Ascending aorta (tissue), 2 donors: ENCODE results near the gene CDH19. TPM values are rescaled to one million over a fixed set of nuclear protein-coding genes. Genes with fewer than 3 reads are reported as not detected.

ENCODE experiments used
- DNase-seq, 2 donors: peaks; one replicate each; pipeline ENCODE4 v3.0.0-alpha.2; 2019; ENCODE audit warnings: low spot score in 2 of 2
- H3K27ac ChIP-seq, 2 donors: fragments of 200-600 bp; sonication (generic); one replicate each; pipeline ENCODE4 v1.5.1; 2016 to 2017; ENCODE audit warnings: mild to moderate bottlenecking in 1 of 2
- H3K27me3 ChIP-seq: fragments of 200-600 bp; sonication (generic); one replicate; pipeline ENCODE4 v1.5.1; 2017
- H3K36me3 ChIP-seq, 2 donors: fragments of 200-600 bp; sonication (generic); one replicate each; pipeline ENCODE4 v1.5.1; 2016
- H3K4me1 ChIP-seq, 2 donors: fragments of 200-600 bp; sonication (generic); one replicate each; pipeline ENCODE4 v1.5.1; 2016 to 2017; ENCODE audit warnings: mild to moderate bottlenecking in 1 of 2
- H3K4me3 ChIP-seq, 2 donors: fragments of 200-600 bp; sonication (generic); one replicate each; pipeline ENCODE4 v1.5.1; 2016 to 2017; ENCODE audit warnings: mild to moderate bottlenecking in 1 of 2
- H3K9me3 ChIP-seq, 2 donors: fragments of 200-600 bp; sonication (generic); one replicate each; pipeline ENCODE4 v1.5.1; 2016
- intact Hi-C: fragments of 100-400 bp; cut with DNase I; formaldehyde crosslinking; loops from one replicate; pipeline ENCODE4 v1.15.1; 2023
- total RNA-seq: library from RNA; depleted of rRNA; stranded (reverse); fragments of >200 nt; gene quantifications from one replicate; pipeline ENCODE4 v1.1.0, GENCODE V29; 2016
- TF ChIP-seq, protein P1 (sequence below), 3 experiments: fragments of 200-600 bp in 2 of 3; fragments of 450-650 bp in 1 of 3; sonication (generic) in 2 of 3; IDR thresholded peaks; one replicate each; pipeline ENCODE4 v1.5.1; 2016 to 2019; ENCODE audit warnings: antibody characterized with exemption in 3 of 3, mild to moderate bottlenecking in 1 of 3, moderate library complexity in 1 of 3

The CDH19 gene, protein sequence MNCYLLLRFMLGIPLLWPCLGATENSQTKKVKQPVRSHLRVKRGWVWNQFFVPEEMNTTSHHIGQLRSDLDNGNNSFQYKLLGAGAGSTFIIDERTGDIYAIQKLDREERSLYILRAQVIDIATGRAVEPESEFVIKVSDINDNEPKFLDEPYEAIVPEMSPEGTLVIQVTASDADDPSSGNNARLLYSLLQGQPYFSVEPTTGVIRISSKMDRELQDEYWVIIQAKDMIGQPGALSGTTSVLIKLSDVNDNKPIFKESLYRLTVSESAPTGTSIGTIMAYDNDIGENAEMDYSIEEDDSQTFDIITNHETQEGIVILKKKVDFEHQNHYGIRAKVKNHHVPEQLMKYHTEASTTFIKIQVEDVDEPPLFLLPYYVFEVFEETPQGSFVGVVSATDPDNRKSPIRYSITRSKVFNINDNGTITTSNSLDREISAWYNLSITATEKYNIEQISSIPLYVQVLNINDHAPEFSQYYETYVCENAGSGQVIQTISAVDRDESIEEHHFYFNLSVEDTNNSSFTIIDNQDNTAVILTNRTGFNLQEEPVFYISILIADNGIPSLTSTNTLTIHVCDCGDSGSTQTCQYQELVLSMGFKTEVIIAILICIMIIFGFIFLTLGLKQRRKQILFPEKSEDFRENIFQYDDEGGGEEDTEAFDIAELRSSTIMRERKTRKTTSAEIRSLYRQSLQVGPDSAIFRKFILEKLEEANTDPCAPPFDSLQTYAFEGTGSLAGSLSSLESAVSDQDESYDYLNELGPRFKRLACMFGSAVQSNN
- 0.21 TPM for total RNA-seq

DNA sequence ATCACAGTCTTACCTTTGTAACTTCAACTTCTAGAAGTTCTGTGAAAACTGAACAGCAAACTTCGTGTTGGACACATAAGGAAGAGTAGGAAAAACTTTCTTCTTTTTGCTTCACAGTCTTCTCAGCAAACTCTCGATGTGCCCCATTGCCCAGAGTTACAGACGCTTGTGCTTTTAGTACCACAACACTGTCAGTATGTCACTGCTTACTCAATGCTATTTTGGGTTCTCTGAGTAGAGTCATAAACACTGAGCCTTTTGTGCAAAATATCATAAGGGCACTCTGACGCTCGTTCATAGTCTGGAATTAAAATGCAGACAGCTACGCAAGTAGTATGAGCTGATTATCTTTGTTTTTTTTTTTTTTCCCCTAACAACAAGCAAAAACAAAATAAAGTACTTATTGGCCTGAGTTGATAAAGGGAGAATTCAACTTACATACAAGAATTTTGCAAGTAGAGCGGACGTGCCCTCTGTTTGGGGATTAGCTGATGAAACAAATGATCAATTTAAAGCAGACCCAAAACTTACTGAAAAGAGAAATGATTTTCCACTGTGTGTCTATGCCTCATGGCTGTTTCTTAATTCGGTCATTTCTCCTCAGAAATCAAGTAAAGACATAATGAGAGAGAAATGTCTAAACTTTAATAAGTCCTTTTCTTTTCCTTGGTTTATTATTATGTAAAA, at the start of gene CDH19:
TSS of gene CDH19 (minus strand) at position 150 of the 687 bp plus-strand sequence. CDS start 31,886 bp downstream, outside the sequence.
- intact Hi-C loops = no loop called here
- Histone ChIP-seq H3K4me3 (no peak within 1 kb of the TSS), H3K4me1 (no peaks in the 10 kb centered on the region), H3K9me3 (no peaks in the 10 kb centered on the region), H3K36me3 (no peaks in the 10 kb centered on the region), H3K27me3 (no peaks in the 10 kb centered on the region), H3K27ac (no peak within 1 kb of the TSS)
- no peak for DNase-seq
- TF ChIP-seq, protein P1, sequence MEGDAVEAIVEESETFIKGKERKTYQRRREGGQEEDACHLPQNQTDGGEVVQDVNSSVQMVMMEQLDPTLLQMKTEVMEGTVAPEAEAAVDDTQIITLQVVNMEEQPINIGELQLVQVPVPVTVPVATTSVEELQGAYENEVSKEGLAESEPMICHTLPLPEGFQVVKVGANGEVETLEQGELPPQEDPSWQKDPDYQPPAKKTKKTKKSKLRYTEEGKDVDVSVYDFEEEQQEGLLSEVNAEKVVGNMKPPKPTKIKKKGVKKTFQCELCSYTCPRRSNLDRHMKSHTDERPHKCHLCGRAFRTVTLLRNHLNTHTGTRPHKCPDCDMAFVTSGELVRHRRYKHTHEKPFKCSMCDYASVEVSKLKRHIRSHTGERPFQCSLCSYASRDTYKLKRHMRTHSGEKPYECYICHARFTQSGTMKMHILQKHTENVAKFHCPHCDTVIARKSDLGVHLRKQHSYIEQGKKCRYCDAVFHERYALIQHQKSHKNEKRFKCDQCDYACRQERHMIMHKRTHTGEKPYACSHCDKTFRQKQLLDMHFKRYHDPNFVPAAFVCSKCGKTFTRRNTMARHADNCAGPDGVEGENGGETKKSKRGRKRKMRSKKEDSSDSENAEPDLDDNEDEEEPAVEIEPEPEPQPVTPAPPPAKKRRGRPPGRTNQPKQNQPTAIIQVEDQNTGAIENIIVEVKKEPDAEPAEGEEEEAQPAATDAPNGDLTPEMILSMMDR (IDR thresholded peaks at IDR 0.05) = no peak

DNA sequence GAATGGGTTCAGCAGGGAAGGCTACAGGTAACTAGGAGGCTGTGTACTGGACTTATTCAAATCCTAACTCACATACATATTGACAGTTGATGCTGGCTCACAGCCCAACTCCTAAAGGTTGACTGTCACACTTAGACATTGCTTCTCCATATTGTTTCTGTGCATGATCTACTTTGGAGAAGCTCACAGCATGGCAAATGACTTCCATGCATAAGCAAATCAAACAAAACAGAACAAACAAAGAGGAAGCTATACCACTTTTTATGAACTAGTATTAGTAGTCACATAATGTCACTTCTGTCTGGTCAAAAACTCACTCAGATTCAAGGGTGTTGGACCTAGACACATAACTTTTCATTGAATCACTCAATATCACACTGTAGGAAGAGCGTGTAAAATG, 43.8 kb upstream of the CDH19 start:
- Histone ChIP-seq H3K27me3 (no peaks in the 10 kb centered on the region), H3K36me3 (no peaks in the 10 kb centered on the region), H3K9me3 (no peaks in the 10 kb centered on the region), H3K4me3 (no peak overlapping the region), H3K4me1 (no peaks in the 10 kb centered on the region), H3K27ac (no peak overlapping the region)
- no peak for DNase-seq
- TF ChIP-seq, protein P1 (IDR thresholded peaks at IDR 0.05) = no peak
- intact Hi-C loops = no loop called here

DNA sequence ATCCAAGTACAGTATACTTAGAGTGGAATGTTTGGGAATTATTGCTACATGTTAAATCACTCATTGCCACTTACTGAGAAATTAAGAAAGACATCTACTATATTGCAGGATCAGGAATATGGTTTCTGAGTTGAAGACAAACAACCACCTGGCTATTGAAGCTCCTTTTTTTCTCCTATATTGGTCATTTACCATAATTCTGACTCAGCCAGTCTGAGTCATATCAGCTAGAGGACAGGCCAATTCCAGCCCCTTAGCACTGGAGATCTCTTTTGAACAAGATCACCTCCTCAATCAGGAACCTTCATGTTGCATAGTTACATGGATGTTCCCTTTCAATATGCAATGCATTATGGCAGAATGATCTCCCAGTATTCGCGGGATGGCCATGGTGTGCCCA, 42.7 kb upstream of the CDH19 start:
- TF ChIP-seq, protein P1 (IDR thresholded peaks at IDR 0.05) = no peak
- Histone ChIP-seq H3K27ac (no peak overlapping the region), H3K4me1 (no peaks in the 10 kb centered on the region), H3K27me3 (no peaks in the 10 kb centered on the region), H3K36me3 (no peaks in the 10 kb centered on the region), H3K9me3 (no peaks in the 10 kb centered on the region), H3K4me3 (no peak overlapping the region)
- intact Hi-C loops = no loop called here
- no peak for DNase-seq

DNA sequence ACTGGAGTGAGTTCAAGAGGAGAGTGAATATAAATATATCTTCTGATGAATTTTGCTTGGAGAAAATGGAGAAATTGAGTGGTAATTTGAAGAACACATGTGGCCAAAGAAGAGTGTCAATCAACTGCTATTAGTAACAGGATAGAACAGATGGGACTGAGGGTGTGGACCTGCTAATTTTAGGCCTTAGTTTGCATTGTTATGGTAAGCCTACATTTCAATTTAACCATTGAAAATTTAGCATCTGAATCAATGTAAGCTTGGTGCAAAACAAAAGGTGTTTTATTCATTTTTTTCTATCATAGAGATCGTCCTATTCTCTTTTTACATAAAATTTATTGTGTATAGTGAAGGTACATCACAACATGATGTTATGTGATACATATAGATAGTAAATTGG, 42.1 kb upstream of the CDH19 start:
- Histone ChIP-seq H3K9me3 (no peaks in the 10 kb centered on the region), H3K4me3 (no peak overlapping the region), H3K27me3 (no peaks in the 10 kb centered on the region), H3K4me1 (no peaks in the 10 kb centered on the region), H3K36me3 (no peaks in the 10 kb centered on the region), H3K27ac (no peak overlapping the region)
- no peak for DNase-seq
- intact Hi-C loops = no loop called here
- TF ChIP-seq, protein P1 (IDR thresholded peaks at IDR 0.05) = no peak

DNA sequence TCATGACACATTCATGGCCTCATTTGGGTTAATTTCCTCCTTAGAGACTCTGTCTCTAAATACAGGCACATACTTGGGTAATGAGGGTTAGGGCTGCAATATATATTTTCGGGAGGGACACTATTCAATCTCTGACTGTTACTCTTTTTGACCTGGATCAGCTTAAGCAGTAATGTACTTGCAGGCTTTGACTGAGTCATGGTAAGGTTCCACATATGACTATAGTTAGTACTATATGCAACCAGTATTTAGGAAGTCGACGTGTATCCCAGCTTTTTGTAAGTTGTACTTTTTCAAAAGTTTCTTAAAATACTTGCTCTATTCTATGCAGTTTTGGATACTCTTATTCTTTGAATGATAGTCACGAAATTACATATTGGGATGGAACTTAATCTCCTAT, 37.2 kb upstream of the CDH19 start:
- Histone ChIP-seq H3K4me1 (no peaks in the 10 kb centered on the region), H3K36me3 (no peaks in the 10 kb centered on the region), H3K9me3 (no peaks in the 10 kb centered on the region), H3K27me3 (no peaks in the 10 kb centered on the region), H3K27ac (no peak overlapping the region), H3K4me3 (no peak overlapping the region)
- intact Hi-C loops = no loop called here
- TF ChIP-seq, protein P1 (IDR thresholded peaks at IDR 0.05) = no peak
- no peak for DNase-seq
